KOPT-K1 (cell line): ENCODE measurements around the gene C2CD2.

Experiments
- H3K27ac ChIP-seq: fragments of 200-600 bp; sonication (generic); 2 replicates; pipeline ENCODE4 v1.5.1; 2016; ENCODE audit warnings: antibody characterized with exemption, mild to moderate bottlenecking, low read depth, low read length; ENCODE audit not compliant: poor library complexity, severe bottlenecking
- H3K36me3 ChIP-seq: fragments of 200-600 bp; sonication (generic); 2 replicates; pipeline ENCODE4 v1.5.1; 2017; ENCODE audit warnings: antibody characterized with exemption, mild to moderate bottlenecking, low read length, moderate library complexity; ENCODE audit not compliant: insufficient read depth
- H3K9me3 ChIP-seq: fragments of 200-600 bp; sonication (generic); 2 replicates; pipeline ENCODE4 v1.5.1; 2017; ENCODE audit warnings: antibody characterized with exemption, low read length, mild to moderate bottlenecking; ENCODE audit not compliant: insufficient read depth, poor library complexity, severe bottlenecking

C2CD2 gene

DNA sequence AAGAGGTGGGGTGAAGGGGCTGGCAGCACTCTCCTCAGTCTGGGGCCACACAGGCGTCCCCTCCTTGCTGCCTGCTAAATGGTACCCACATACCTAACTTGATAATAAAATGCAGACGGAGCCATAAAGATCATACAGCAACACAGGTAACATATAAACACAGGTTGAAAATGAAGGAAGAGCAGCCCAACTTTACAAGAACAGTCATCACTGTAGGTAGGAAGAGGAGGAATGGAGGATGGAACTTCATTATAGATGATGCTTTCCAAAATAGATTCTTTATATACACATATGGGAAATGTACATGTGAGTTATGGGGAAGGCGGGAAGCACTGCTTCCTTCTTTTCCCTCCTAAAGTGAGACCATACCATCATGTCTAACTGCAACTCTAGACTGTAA is 13.4 kb downstream of the C2CD2 start:
- H3K9me3 ChIP-seq, result no peaks in the 10 kb centered on the region
- no peaks in the 10 kb centered on the region for H3K36me3 ChIP-seq
- H3K27ac ChIP-seq, result no peak overlapping the region

DNA sequence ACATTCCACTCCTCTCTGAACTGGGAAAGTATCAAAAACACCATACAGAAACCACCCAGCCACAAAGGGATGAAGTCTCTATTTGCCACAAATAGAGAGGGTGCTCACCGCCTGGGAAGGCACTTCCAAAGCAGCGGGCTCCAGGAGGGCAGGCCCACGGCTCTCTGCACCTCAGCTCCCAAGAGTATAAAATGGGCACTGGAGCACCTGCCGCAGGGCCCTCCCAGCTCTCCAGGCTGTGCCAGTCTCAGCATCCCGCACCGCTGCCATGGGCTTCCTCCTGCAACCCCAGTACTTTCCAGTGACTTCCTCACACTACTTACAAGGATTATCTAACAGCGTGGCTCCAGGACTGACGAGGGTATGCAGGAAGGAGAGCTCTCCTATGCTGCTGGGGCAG is 14.4 kb downstream of the C2CD2 start:
- Histone ChIP-seq H3K36me3 (no peaks in the 10 kb centered on the region), H3K27ac (no peak overlapping the region), H3K9me3 (no peaks in the 10 kb centered on the region)

DNA sequence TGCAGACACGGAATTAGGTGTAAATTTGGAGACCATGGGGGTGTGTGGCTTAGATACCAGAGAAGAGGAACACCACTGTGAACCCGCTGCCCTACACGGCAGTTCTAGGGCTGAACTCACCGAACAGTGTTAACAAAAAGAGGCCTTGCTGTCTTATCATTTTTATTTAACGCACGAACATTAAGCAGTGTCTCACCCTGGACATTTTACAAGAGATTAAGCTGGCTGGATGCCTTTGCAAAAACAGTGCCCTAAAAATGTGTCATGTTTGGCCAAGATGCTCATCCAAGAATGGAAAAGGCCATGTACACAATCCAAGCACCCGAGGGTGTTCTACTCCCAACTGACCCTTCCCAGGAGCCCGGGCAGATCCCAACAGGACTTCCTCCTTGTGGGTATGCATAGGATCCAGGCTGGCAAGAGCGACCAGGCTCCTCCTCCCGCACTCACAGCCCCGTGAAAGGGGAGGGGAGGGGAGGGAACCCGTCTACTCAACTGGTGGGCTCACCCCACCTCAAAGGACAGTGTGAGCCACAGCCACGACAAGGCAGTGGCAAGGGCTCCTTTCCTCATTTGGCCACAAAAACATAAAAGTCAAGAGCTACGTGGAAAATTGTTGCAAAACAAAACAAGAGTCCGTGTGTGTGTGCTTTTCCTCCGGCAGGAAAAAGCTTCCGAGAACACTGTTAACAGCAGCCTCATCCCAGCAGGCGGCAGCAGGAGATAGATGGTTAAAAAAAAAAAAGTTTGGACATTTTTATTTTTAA is 20.3 kb downstream of the C2CD2 start:
- Histone ChIP-seq H3K36me3 (no peaks in the 10 kb centered on the region), H3K27ac (no peak overlapping the region), H3K9me3 (no peaks in the 10 kb centered on the region)

DNA sequence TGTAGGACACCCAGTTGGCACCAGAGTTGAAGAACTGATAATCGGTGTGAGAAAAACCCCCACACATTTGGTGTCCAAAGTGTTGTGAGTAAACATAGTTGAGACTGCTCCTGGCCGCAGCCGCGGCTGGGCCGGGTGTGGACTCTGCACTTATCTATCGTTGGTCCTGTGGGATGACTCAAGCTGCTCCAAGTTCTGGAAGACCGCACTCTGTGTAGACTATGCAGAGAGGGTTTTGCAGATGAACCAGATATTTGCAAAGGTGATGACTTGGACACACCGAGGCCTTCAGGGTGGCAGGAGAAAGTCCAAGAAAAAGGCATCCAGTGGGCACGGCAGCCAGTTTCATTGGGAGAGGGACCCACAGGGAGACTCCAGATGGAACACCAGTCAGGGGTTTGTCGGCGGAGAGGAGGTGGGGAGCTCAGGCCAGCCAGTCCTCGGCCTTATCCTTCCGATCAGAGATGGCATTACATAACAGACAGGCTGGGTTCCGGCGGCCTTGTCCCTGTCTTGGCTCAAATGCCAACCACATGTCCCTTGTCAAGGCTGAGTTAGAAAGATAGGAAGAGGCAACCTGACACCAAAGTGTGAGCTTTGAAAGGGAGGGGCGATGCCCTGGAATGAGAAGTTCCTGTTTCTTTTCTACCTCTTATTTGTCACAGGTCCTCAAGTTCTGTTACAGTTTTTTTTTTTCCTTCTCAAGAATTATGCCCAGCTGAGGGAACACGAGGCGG is 21.1 kb downstream of the C2CD2 start:
- Histone ChIP-seq H3K9me3 (no peaks in the 10 kb centered on the region), H3K27ac (no peak overlapping the region), H3K36me3 (no peaks in the 10 kb centered on the region)

DNA sequence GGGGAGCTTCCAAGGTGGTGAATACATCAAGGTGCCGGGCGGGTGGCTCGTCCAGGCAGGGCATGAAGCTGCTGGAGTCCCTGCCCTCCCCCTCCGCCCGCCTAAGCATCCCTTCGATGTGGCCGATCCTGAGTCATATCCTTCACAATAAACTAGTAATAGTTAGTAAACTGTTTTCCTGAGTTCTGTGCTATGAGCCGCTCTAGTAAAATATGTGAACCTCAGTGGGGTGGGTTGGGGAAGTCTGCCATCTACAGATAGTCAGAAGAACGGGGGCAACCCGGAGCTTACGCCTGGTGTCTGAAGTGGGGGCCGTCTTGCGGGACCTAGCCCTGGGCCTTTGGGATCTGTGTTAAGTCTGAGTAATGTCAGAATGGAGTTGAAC is 21.6 kb downstream of the C2CD2 start:
- no peaks in the 10 kb centered on the region for H3K9me3 ChIP-seq
- H3K27ac ChIP-seq, result no peak overlapping the region
- no peaks in the 10 kb centered on the region for H3K36me3 ChIP-seq

DNA sequence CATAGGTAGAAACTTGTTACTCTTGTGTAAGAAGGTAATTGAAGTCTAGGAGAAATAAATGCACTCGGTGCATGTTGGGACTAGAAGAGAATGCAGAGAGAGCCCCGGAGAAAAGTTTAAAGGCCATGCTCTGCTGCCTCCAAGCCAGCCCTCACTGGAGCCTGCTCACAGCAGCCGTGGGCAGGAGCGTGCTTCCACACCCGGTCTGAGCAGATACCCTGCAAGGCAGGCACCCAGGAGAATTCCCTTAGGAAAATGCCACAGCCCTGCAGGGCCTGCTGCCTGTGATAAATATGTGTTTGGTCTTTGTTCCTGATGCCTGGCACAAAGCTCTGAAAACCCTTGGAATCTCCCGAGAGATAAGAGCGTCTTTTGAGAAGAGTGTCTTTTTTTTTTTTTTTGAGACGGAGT is 22.8 kb downstream of the C2CD2 start:
- H3K36me3 ChIP-seq, result no peaks in the 10 kb centered on the region
- no peak overlapping the region for H3K27ac ChIP-seq
- H3K9me3 ChIP-seq, result no peaks in the 10 kb centered on the region

DNA sequence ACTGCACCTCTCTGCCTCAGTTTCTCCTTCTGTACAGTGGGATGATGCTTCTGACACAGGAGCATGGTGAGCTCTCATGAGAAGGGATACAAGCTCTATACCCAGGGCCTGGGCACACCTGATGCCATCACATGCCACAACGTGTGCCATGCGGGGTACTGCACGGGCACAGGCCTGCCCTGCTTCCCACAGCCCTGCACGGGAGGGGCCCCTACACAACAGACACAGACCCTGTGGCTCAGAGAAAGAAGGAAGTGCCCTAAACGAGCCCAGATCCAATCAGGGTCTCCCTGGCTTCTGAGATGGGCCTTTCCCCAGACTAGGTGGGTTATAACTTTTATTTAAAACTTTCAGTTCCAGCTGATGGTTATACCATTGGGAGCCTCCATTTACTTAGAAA is 24.6 kb downstream of the C2CD2 start:
- H3K27ac ChIP-seq, result peak overlapping the region; percentile 49
- H3K9me3 ChIP-seq, result no peaks in the 10 kb centered on the region
- no peaks in the 10 kb centered on the region for H3K36me3 ChIP-seq

DNA sequence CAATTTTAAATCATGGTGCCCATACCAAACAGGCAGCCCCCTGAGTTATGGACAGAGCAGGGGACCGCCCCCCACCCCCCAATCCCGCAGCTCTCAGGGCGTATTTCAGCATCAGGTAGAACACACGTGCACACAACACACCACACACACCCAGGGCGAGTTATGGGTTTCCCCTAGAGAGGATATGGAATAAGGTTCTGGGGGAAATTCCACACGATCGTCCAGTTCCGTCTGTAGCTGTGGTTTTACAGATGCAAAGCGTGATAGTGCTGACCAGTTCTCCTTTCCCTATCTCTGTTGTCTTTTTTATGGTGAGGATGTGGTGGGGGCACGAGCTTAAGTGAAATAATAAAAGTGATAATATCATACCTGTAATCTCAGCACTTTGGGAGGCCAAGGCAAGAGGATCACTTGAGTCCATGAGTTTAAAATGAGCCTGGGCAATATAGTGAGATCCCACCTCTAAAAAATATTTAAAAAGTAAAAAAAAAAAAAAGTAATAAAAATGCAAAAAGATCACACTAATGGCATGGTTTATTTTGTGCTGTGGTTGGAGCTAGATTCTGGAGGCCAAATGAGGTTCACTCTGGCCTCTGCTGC is 25.1 kb downstream of the C2CD2 start:
- H3K27ac ChIP-seq, result peak overlapping the region; percentile 49
- H3K9me3 ChIP-seq, result no peaks in the 10 kb centered on the region

DNA sequence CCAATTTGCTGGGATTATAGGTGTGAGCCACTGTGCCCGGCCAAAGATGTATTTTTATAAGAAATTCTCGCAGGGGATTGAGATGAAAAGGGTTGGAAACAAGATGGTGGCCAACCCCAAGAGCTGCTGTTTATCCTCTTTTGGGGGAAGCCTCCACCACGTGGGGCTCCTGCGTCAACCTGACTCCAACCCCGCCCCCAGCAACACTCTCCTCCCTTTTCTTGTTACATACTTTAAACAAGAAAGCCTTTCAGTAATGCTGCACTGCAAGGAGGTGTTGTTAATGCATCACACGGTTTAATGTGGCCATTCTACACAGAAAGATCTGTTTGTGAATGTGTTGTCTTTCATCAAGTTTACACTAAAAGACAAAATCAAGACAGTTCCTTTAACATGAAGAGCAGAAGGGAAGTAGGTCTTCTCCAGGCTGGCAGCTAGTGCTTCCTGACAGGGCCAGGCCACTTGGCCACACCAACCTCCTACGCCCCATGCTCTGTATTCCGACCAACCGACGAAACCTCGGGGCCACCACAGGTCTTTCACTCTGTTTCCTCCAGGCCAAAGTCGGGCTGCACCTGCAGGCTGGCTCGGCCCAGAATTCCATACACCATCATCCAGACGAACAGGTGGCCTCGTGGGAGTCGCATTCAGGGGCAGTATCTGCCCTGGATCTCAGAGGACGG is 25.9 kb downstream of the C2CD2 start:
- Histone ChIP-seq H3K27ac (peak overlapping the region; percentile 97), H3K36me3 (no peaks in the 10 kb centered on the region), H3K9me3 (no peaks in the 10 kb centered on the region)

More for the DNA sequence above, 25.1 kb downstream of the C2CD2 start:
- no peaks in the 10 kb centered on the region for H3K36me3 ChIP-seq

DNA sequence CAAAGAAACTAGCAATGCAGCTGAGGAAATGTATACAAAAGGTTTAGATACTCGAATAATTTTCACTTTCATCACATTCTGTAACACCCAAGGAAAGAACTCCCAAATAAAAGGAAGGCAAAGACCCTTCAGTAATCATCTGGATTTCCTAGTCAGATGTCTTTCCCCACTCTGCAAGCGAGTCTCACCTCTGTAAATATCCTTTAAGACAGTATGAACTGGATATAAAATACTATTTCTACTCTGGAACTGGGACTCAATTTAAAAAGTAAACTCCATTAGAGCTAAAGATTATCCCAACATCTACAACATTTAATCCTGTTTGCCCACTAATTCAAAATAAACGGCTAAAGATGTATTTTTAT is 27.0 kb downstream of the C2CD2 start:
- H3K36me3 ChIP-seq, result no peaks in the 10 kb centered on the region
- H3K9me3 ChIP-seq, result no peaks in the 10 kb centered on the region
- H3K27ac ChIP-seq, result peak overlapping the region; percentile 97

DNA sequence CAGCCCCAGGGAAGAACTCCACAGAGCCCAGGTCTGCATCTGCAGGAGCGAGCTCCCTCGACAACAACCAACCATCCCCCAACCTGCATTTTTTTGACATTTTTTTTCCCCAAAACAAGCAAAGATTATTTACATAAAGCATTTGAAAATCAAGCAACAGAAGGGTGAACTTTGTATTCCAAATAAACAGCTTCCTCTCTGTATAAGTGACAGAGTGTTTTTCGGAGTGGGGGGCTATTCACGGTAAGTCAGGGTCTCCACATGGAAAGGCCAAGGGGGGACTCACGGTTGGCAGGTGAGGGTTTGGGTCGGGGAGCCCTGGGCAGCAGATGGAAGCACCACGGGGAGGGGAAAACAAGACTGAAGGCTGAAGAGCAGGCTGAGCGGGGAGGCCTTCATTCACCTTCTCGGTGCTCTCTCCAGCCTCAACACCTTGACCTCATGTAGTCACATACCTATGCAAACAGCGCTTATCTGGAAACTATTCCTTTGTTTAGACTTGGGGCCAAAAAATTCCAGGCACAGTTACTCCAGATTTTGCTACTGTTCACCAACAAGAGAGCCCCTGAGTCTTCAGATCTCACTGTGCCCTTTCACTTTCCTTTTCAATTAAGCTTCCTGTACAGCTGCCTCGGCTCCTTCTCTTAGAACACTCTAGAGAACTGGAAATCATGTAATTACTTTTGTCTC is 27.6 kb downstream of the C2CD2 start:
- H3K36me3 ChIP-seq, result no peaks in the 10 kb centered on the region
- peak overlapping the region; percentile 97 for H3K27ac ChIP-seq

DNA sequence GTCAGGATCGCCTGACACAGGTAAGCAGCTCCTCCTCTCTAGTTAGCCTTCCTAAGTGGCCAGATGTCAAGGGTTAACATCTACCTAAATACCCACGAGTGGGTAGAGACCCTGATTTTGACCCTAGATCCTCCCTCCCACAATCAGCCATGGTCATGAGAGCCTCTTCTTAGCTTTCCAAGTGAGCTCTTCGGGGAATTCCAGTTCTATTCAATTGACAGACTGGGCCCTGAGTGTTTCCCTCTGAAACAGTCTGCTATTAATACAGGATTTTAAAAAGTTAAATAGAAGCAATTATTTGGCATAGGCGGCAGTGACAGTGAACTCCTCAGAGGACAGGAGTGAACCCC is 28.1 kb downstream of the C2CD2 start:
- peak overlapping the region; percentile 97 for H3K27ac ChIP-seq
- H3K9me3 ChIP-seq, result no peaks in the 10 kb centered on the region
- no peaks in the 10 kb centered on the region for H3K36me3 ChIP-seq

More for the DNA sequence above, 27.6 kb downstream of the C2CD2 start:
- H3K9me3 ChIP-seq, result no peaks in the 10 kb centered on the region

DNA sequence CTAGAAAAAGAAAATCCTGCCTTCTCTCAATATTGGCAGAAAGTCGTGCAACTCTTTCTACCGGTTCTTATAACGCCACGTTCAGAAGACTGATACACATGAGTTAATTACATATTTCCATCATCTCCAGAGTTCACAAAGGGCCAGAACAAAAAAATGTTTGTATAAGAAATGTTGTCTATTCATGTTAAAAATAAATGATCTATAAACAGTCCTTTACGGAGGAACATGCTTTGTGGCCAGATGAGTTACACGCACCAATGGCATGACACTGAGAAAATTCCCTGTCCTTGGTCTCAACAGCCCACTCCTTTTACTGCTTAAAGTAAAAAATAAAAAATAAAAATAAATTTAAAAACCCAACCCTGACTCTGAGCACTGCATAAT is 29.5 kb downstream of the C2CD2 start:
- no peaks in the 10 kb centered on the region for H3K9me3 ChIP-seq
- H3K36me3 ChIP-seq, result no peaks in the 10 kb centered on the region
- H3K27ac ChIP-seq, result peak overlapping the region; percentile 97

DNA sequence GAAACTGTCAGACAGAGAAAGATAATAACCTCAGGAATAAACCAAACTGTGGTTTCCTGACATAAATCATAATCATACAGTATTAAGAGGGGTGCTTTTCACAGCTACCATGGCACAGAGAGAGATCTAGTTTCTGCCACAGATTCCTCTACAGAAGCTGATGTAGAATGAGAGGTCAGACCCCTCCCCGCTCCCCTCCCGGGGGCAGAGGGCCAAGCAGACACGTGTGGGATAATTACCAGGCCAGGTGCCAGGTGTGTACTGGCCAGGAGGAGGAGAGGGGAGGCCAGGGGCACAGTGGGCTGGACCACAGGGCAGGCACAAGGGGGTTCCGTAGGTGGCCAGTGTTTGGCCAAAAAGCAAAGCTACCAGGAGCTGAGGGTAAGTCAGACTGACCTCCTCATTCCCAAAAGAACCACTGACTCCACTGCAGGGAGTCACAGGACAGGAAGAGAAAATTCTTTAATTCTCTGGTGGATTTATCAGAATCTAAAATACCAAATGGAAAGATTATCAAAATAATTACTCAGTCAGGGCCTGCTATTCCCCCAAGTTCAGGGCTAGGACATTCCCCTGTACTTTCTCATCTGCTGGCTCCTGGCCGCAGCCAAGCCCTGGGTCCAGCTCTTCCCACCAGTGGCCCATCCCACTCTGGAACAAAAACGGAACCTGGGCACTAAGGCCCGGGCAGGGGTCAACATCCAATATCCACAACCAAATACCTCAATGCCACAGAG is 30.0 kb downstream of the C2CD2 start:
- Histone ChIP-seq H3K36me3 (no peaks in the 10 kb centered on the region), H3K27ac (peak overlapping the region; percentile 75), H3K9me3 (no peaks in the 10 kb centered on the region)
